ENCODE results near the gene C11orf24.
A peak's percentile ranks its signal among the peaks of the same experiment; 100 is the strongest.
"Not testable (repeated sequence)": the region's sequence is repeated elsewhere in the genome, so short reads cannot be mapped to it uniquely, and the experiment has no call there.

The C11orf24 gene

DNA sequence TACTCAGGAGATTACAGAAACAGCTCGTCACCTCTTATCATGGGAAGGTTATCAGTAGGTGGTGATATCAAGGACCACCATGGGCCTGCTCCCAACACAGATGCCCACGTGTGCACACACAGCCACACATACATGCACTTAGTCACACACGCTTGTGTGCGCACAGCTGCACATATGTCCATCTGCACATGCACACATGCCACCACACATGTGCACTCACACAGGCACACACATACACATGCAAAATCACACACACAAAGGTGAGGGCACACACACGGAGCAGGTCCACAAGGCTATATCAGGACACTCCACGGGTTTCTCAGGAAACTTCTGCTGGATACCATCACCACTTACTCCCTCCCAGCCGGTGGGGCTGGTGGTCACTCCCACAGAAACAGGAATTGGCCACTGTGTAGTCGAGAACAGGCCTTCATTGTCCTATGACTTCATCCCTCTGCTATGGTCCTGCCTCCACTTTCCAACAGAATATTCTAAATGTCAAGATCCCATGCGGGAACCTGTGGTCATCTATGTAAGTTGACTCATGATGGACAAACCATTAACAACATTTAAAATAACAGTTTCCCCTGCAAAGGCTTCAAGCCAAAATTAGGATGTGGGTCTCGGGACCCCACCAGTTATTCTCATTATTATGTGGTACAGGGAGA is 2.2 kb downstream of the C11orf24 start:
- no peak for DNase-seq

DNA sequence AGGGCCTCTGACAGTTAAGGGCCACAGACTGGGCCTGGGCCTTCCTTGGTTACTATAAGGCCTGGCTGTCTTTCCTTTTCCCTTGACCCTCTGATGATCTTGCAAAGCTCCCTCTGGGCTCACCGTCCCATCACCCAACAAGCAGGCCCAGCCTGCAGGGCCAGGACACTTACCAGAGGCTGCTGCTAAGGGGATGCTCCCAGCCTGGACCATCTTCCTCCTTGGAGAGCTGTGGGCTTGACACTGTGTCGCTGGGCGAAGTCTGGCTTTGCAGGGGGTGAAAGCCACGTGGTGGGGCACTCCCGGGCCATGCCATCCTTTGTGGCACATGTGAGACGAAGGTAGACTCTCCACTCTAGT is 3.9 kb downstream of the C11orf24 start:
- DNase-seq: no peak

DNA sequence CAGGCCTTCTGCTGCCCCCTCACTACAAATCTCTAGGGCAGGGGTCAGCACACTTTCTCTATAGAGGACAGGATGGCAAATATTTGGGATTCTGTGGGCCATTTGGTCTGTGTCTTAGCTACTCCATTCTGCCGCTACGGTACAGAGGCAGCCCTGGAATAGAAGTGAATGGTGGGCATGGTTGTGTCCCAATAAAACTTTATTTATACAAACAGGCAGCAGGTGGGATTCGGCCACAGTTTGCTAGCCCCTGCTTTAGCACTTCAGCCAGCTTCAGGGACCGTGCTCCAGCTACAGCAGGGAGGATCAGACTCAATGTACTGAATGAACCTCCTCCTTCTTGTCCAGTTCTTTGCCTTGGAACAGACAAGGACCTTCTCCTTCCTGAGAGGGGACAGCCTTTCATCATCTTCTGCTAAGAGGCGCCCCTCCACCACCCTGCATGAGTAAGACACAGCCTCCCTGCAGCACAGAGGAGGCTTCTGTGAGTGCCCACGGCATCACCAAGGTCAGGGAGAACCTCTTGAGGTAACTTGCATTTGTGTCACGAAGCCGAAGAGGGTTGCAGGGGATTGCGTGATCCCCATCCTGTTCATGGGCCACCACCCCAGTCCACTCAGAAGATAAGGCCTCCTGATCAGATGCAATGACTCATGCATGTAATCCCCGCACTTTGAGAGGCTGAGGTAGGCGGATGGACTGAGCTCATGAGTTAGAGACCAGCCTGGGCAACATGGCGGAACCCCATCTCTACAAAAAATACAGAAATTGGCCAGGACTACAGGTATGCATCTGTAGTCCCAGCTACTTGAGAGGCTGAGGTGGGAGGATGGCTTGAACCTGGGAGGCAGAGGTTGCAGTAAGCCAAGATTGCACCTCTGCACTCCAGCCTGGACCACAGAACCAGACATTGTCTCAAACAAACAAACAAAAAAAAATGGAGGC is 4.6 kb downstream of the C11orf24 start:
- no peak for DNase-seq

DNA sequence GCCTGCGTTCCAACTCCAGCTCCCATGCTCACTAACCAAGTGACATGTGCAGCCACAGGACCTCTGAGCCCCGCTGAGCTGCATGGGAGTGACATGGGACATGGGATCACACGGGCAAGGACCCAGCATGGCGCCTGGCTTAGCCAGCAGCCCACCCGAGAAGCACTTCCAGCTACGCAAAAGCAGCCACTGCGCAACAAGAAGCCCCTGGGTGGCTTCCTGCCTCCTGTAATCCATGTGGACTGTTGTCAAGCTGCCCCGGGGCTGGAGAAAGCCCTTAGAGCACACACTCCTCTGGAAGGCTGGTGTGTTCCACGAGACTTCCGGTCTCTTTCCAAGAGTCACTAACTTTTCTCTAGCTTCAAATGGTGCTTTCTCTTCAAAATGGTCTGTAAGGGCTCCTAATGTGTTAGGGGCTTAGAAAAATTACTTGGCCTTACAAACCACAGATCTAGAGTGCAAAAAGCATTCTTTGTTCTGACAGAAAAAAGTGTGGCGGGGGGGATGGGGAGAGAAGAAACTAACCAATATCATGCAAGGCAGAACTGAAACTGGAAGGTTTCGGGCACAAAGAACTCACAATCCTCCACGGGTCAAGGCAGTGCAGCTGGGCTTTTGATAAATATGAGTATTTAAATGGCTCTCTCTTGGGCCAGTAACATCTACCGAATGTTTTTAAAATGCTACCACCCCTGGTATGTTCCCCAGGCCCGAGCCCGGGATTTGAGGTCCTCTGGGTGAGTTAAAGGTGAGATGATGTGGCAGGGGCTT is 5.5 kb downstream of the C11orf24 start:
- no peak for DNase-seq

DNA sequence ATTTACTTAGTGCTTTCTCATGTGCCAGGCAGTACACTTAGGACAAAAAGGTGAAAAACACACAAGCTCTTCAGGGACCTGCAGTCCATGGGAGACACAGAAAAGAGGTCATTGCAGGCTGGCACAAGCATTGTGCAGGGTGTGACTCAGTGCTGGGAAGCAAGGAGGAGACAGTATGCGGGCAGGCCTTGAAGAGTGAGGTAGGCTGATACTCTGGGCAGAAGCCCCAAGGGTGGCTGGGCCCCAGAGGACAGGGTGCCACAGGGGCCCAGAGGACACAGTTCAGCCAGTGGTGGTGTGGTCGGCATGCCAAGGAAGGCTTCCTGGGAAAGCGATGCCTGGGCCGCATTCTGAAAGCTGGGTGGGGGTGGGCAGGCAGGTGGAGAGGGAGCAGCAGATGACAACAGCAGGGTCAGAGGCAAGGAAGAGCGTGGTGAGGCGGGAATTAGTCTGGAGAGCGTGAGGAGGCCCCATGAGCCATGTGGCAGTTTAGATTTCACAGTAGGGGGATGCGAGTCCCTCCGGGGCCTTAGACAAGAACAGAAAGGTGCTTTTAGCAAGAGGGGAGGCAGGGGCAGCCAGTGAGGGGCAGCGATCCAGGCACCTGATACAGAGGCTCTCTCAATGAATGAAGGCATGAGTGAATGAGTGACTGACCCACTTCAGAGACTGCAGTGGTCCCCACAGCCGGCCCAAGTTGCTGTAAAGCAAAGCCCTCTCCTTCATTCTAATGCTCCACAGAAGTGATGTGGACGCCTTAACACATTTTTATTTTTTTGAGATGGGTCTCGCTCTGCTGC is 6.8 kb downstream of the C11orf24 start:
- DNase-seq: no peak

DNA sequence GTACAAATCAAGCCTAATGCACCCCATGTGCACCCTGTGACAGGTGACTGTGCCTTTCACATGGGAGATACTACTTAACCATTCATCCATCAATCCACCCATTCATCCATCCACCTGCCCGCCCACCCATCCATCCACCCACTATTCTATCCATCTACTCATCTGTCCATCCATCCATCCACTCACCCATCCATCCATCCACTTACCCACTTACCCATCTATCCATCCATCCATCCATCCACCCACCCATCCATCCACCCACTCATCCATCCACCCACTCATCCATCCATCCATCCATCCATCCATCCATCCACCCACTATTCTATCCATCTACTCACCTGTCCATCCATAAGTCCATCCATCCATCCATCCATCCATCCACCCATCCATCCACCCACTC is 7.5 kb downstream of the C11orf24 start:
- DNase-seq: no peak

DNA sequence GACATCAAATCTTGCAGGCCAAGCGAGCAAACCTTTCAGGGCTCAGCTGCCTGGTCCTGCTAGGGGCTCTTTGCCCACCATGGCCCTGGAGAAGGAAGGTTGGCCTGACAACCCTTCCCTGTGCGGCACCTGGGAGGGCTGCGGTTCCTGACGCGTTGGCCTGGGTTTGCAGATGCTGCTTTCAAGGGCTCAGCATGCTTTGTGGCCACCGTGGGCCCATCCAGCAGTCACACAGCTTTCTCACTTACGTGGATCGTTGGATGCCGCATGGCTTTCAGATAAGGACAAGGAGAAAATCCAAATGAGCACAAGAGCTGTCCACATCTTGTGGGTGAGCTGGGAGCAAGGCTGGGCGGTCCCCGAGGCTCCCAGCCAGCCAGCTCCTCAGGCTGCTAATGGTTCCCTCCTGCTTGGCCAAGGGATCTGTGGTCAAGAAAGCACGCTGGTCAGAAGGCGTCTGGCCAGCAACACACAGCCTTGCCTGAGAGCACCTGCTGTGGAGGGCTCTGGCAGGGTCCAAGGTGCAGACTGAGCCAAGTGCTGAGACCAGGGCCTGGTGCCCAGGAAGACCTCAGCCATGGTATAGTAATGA is 8.2 kb downstream of the C11orf24 start:
- DNase-seq: no peak

DNA sequence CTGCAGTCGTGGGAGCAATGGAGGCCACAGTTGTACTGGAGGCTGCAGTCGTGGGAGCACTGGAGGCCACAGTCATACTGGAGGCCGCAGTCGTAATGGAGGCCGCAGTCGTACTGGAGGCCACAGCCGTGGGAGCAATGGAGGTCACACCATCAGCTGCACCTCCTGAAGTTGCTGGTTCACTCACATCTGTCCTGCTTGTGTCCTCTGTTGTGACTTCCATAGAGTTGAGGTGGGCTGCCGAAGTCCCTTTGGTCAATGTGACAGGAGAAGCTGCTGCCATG is 9.3 kb downstream of the C11orf24 start:
- DNase-seq: no peak

DNA sequence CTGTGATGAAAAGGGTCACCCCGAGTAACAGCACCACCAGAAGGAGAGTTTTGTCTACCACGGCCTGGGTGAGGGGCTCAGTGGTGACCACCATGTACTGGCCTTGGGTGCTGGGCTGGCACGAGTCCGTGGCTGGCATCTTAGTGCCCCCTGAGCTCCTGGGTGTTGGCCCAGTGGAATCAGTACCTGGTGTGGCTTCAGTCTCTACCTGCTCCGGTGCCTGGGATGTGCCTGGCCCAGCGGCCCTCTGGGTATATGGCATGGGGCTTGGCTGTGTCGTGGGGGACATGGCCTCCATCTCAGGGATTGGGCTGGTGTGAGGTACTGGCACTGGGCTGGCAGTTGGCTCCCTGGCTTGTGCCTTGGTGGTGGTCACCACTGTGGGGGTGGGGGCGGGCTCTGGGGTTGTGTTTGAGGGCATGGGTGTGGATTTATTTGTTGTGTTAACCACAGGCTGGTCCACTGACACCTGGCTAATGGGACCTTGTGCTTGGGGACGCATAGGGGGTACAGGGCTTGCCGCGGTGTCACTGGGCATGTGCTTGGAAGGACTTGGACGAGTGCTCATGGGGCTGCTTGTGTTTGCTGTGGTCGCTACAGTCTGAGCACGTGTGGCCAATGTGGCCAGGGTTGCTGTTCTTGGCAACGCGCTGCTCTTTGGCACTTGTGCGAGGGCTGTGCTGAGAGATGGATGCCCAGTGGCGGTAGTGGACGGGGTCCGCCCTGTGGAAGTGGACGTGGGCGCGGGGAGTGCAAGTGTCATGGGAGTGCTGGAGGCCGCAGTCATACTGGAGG is 9.8 kb downstream of the C11orf24 start:
- no peak for DNase-seq

DNA sequence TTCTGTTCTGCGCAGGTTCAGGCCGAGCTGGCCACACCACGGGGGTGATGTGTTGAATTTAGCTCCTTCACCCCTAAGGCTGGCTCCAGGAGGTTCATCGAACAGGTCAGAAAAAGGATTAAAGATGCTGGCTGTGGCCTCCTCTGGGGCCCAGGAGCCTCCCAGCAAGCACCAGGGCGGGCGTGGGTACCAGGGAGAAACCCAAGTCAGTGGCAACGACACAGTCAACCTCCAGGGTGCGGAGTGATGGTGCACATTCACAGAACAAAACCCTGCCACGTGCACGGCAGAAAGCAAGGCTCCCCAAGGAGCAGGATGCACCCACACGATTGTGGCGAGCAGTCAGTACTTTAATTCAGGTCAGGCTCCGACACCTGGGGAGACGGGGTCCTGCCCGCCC is 10.8 kb downstream of the C11orf24 start:
- DNase-seq: no peak

DNA sequence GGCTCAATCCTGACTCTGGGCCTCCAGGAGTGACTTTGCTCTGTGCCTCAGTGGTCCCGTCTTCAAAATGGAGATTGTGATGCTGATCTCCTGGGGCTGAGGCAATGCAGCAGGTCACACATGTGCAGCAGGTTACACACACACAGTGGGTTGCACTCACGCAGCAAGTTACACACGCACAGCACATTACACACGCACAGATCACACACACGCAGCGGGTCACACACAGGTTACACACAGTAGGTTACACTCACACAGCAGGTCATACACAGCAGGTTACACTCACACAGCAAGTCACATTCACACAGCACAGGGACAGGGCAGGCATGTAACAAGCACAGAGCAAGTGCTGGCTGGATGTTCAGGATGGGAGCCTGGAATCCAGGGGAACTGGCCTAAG is 11.3 kb downstream of the C11orf24 start:
- no peak for DNase-seq

DNA sequence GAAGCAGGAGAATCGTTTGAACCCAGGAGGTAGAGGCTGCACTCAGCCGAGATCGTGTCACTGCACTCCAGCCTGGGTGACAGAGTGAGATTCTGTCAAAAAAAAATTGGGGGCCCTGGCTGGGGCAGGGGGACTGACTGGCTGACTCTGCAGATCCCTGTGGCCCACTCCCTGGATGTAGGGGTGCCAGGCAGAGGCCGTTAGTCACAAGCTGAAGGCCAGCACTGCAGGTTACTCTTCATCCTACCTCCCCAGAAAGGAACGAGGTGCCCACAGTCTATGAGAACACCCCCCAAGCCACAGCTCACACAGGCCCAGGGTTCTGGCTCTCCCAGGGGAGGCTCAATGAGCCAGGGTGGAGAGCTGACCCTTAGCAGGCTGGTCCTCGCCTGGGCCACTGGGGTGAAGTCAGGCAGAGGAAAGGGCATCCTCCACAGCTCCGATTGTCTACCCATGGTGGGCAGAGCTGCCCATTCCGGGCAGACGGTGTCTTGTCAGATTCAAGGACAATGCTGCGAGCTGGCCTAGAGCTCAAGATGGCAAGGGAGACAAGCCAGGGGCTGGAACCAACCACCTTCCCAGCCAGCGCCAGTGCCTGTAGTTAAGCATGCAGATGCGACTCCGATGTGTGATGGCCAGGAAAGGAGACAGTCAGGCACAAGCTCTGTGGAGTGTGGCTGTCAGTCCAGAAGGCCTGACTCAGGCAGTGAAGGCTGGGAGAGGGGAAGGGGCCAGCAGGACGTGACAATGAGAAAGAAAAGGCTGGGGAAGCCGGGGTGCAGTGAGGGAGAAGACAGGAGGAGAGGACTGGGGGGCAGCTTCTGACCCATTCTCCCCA is 12.4 kb downstream of the C11orf24 start:
- no peak for DNase-seq

DNA sequence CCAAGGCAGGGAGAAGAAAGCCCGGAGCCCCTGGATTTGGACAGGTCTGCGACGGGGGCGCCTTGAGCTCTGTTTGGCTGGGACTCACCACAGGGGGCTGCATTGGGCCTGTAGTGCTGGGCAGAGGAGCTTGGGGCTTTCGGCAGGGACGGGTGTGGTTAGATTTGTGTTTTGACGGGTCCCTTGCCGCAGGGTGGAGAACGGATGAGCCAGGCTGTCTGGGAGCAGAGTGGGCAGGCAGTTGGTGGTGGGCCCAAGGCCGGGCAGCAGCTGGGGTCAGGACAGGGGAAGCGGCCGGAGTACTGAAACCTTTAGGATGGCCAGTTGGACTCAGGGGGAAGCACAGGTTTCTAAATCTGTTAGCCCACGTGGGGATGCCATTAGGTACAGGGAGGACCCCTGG is 13.4 kb downstream of the C11orf24 start:
- no peak for DNase-seq

DNA sequence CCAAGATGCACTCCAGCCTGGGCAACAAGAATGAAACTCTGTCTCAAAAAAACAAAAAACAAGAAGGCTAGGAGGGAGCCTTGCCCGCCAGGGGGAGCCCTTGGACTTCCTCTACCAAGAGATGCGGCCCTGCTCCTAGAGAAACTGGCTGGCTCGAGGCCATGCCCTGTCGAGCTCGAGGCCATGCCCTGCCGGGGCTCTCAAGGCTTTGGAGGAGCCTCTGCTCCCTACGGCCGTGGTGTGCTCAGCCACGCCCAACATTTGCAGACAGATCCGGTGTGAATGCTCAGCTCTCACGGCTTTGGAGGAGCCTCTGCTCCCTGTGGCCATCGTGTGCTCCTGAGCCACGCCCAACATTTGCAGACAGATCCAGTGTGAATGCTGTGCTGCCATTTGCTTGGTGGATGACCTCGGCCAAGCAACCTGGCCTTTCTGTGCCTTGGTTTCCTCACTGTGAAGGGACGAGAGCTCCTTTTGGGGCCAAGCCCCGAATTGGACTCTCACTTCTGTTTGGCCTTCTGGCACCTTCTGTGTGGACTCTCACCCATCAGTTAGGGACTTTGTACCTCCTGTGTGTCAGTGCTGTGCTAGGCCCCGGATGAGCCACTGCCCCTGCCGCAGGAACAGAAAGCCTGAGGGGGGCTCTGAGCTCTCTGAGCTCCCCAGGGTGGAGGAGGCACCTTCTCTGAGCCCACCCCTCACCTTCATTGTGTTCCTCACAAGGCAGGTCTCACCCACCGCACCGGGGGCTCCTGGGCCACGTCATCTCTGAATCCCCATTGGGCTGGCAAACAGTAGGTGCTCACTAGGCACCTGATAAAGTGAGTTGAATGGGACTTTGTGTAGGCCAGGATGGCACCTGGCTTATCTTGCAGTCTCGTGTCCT is 14.1 kb downstream of the C11orf24 start:
- peak; percentile 86 to 87 for DNase-seq

DNA sequence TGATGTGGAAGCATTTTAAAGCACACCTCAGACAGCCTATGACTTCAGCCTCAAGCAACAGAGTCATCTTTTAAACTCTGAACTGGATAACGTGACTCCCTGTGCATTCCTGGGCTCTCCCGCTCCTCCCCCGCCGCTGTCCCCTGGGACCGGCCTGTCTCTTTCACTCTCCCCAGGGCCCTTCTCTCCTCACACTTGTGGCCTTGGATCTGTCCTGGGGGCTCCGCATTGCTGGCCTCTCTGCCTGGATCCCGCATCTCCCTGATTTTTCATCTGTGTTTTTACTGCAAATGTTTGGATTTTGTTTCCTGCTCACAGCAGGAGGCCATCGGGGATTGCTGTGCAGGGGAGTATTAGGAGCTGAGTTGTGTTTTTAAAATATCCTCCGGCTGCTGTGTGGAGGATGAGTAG is 15.4 kb downstream of the C11orf24 start:
- DNase-seq: no peak

DNA sequence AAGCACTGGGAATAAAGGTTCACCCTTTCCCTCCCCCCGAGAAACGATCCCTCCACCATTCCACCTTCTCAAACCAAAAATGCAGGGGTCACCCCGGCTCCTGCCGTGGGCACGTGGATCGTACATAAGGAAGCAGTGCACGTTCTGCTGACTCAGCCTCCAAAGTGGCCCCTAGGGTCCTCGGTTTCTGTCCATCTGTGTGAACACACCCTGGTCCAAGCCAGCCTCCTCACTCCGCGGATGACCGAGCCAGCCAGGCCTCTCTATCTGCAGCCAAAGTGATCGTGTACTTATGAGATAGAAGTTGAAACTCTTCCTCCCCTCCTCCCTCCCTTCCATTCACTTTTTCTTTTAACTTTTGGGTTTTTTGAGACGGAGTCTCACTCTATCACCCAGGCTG is 16.2 kb downstream of the C11orf24 start:
- DNase-seq: no peak

DNA sequence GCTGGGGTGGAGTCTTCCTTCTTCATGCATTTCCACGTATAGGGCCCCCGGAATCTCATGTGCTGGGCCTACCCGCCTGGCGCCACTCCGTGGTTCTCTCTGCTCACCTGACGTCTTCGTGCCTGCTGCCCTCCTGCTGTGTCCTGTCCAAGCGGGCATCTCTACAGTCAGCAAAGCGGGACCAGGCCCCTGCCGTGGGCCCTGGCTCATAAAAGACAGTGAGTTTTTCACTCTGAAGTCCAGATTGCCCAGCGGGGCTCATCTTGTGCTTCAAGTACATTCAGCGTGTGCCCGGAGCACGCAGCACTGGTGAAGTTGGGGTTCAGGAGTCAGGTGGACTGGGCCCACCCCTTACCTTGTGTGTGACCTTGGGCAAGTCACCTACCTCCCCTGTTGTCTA is 17.4 kb downstream of the C11orf24 start:
- DNase-seq: no peak

DNA sequence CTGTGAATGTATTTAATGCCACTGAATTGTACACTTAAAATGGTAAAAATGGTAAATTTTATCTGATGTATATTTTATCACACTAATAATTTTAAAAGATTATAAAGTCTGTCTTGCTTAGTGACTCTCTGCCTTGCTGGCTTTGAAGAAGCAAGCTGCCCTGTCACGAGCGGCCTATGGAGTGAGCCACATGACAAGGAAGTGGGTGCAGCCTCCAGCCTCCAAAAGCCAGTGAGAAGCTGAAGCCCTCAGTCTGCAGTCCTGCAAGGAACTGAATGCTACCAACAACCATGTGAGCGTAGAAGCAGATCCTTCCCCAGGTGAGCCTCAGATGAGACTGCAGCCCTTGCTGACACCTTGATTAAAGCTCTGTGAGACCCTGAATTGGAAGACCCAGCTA is 20.0 kb downstream of the C11orf24 start:
- peak; percentile 8 to 15 for DNase-seq

DNA sequence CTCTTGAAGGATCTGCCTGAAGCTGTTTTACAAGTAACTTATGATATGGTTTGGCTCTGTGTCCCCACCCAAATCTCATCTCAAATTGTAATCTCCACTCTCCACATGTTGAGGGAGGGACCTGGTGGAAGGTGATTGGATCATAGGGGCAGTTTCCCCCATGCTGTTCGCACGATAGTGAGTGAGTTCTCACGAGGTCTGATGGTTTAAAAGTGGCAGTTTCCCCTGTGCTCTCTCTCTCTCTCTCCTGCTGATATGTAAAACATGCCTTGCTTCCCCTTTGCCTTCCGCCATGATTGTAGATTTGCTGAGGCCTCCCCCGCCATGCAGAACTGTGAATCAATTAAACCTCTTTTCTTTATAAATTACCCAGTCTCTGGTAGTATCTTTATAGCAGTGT is 26.9 kb downstream of the C11orf24 start:
- DNase-seq: not testable (repeated sequence)

DNA sequence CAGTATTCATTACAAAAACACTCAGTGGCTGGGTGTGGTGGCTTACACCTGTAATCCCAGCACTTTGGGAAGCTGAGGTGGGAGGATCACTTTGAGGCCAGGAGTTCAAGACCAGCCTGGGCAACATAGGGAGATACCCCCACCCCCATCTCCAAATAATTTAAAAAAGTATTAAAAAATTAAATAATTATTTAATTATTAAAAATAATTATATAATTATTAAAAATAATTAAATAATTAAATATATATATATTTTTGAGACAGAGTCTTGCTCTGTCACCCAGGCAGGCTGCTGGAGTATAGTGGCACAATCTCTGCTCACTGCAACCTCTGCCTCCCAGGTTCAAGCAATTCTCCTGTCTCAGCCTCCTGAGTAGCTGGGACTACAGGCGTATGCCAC is 27.9 kb downstream of the C11orf24 start:
- DNase-seq: not testable (repeated sequence)

Measured in Kasumi-1 (cell line).